Suprapubic skin (tissue), 4 donors: ENCODE results near the gene ZDHHC11B.

Experiments used
- EP300 ChIP-seq: sonication (generic); formaldehyde crosslinking; IDR thresholded peaks from one replicate; pipeline ENCODE4 v1.6.1; 2017; ENCODE audit warnings: antibody characterized with exemption
- POLR2AphosphoS5 ChIP-seq, 3 donors: sonication (generic); formaldehyde crosslinking; IDR thresholded peaks; one replicate each; pipeline ENCODE4 v1.6.1; 2017; ENCODE audit warnings: antibody characterized with exemption in 3 of 3
- TF ChIP-seq, protein P1 (sequence below), 2 donors: fragments of 200-600 bp in 1 of 2; fragments of 450-650 bp in 1 of 2; sonication (generic) in 1 of 2; IDR thresholded peaks; one replicate each; pipeline ENCODE4 v1.5.1; 2016 to 2019; ENCODE audit warnings: antibody characterized with exemption in 2 of 2, mild to moderate bottlenecking in 1 of 2, moderate library complexity in 1 of 2

DNA sequence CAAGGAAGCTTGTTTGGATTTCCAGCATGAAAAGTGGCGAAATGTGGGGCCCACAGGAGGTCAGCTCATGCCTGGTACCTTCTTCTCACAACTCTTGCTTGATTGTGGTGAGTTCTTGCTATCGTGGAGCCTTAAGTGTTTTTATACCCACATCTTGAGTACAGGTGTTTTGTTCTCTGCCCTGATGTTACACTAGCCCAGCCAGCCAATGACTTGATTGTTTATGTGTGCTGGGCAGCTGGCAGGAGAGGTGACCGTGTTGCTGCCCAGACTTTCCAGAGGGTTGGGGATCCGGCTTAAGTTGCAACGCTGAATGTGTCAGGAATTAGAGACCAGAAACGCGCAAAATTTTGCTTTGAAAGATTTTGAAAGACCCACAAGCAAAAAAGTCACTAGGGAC, 67.4 kb downstream of the ZDHHC11B start:
- TF ChIP-seq, protein P1, sequence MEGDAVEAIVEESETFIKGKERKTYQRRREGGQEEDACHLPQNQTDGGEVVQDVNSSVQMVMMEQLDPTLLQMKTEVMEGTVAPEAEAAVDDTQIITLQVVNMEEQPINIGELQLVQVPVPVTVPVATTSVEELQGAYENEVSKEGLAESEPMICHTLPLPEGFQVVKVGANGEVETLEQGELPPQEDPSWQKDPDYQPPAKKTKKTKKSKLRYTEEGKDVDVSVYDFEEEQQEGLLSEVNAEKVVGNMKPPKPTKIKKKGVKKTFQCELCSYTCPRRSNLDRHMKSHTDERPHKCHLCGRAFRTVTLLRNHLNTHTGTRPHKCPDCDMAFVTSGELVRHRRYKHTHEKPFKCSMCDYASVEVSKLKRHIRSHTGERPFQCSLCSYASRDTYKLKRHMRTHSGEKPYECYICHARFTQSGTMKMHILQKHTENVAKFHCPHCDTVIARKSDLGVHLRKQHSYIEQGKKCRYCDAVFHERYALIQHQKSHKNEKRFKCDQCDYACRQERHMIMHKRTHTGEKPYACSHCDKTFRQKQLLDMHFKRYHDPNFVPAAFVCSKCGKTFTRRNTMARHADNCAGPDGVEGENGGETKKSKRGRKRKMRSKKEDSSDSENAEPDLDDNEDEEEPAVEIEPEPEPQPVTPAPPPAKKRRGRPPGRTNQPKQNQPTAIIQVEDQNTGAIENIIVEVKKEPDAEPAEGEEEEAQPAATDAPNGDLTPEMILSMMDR (IDR thresholded peaks at IDR 0.05), result no peak
- TF ChIP-seq POLR2AphosphoS5 (IDR thresholded peaks at IDR 0.05) (no peak), EP300 (no peak)
